PFSK-1 (cell line): ENCODE data around the gene VPS13A.

Experiments used
- FOXP2 ChIP-seq: optimal IDR thresholded peaks from 2 replicates; pipeline ENCODE3; 2011; ENCODE audit warnings: borderline replicate concordance, control low read depth, inconsistent platforms; ENCODE audit not compliant: insufficient read depth; ENCODE audit errors: extremely low read length, extremely low read depth
- POLR2AphosphoS5 ChIP-seq: IDR thresholded peaks from 2 replicates; pipeline ENCODE4 v1.6.1; 2012; ENCODE audit warnings: low read depth, mild to moderate bottlenecking, control low read depth, low read length, moderate library complexity
- SIN3A ChIP-seq: IDR thresholded peaks from 2 replicates; pipeline ENCODE4 v1.6.1; 2012; ENCODE audit warnings: mild to moderate bottlenecking, low read length, moderate library complexity, borderline replicate concordance; ENCODE audit not compliant: insufficient read depth
- TAF1 ChIP-seq: IDR thresholded peaks from 2 replicates; pipeline ENCODE4 v1.6.1; 2012; ENCODE audit warnings: low read length, control low read depth, borderline replicate concordance; ENCODE audit not compliant: insufficient read depth
- TF ChIP-seq, protein P1 (sequence below), 2 experiments: IDR thresholded peaks; 2 replicates each; pipeline versions ENCODE4 v1.6.1 to v1.8.0; 2011 to 2012; ENCODE audit warnings: low read depth in 2 of 2, low read length in 2 of 2, control low read depth in 1 of 2, inconsistent platforms in 1 of 2, mild to moderate bottlenecking in 1 of 2, moderate library complexity in 1 of 2; ENCODE audit not compliant: insufficient read depth in 1 of 2

The VPS13A gene

DNA sequence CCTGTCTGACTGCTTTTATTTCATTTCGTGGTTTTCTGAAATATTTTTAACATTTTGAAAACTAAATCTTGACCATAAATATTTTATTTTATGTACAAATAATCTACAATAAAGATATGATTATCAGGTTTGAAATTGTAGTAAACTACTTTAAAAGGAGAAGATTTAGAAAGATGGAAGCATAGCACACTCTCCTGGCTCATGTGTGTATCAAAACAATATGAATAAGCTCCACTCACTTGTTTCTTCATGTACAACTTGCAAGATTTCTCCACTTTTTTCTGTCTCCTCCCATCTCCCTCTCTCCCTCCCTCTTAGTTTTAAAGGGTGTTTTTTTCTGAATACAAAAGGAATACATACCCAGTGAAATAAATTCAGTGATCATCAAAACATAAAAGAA lies 15.4 kb upstream of the VPS13A start:
- no peak for TF ChIP-seq POLR2AphosphoS5

DNA sequence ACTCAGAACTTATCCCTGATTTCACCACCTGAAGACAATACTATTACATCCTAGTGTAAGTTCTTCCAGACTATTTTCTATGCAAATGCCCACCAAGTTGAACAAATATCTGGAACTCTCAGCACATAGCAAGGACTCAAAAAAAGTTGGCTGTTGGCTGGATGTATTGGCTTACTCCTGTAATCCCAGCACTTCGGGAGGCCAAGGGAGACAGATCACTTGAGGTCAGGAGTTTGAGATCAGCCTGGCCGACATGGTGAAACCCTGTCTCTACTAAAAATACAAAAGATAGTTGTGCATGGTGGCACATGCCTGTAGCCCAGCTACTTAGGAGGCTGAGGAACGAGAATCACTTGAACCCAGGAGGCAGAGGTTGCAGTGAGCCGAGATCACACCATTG lies 15.0 kb upstream of the VPS13A start:
- TF ChIP-seq POLR2AphosphoS5 (no peak), FOXP2 (no peak), TAF1 (no peak), SIN3A (no peak)
- TF ChIP-seq, protein P1, sequence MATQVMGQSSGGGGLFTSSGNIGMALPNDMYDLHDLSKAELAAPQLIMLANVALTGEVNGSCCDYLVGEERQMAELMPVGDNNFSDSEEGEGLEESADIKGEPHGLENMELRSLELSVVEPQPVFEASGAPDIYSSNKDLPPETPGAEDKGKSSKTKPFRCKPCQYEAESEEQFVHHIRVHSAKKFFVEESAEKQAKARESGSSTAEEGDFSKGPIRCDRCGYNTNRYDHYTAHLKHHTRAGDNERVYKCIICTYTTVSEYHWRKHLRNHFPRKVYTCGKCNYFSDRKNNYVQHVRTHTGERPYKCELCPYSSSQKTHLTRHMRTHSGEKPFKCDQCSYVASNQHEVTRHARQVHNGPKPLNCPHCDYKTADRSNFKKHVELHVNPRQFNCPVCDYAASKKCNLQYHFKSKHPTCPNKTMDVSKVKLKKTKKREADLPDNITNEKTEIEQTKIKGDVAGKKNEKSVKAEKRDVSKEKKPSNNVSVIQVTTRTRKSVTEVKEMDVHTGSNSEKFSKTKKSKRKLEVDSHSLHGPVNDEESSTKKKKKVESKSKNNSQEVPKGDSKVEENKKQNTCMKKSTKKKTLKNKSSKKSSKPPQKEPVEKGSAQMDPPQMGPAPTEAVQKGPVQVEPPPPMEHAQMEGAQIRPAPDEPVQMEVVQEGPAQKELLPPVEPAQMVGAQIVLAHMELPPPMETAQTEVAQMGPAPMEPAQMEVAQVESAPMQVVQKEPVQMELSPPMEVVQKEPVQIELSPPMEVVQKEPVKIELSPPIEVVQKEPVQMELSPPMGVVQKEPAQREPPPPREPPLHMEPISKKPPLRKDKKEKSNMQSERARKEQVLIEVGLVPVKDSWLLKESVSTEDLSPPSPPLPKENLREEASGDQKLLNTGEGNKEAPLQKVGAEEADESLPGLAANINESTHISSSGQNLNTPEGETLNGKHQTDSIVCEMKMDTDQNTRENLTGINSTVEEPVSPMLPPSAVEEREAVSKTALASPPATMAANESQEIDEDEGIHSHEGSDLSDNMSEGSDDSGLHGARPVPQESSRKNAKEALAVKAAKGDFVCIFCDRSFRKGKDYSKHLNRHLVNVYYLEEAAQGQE (IDR thresholded peaks at IDR 0.05; ENCODE audit: insufficient read depth in 1 of 2, low read depth in 2 of 2, low read length in 2 of 2) = no peak

DNA sequence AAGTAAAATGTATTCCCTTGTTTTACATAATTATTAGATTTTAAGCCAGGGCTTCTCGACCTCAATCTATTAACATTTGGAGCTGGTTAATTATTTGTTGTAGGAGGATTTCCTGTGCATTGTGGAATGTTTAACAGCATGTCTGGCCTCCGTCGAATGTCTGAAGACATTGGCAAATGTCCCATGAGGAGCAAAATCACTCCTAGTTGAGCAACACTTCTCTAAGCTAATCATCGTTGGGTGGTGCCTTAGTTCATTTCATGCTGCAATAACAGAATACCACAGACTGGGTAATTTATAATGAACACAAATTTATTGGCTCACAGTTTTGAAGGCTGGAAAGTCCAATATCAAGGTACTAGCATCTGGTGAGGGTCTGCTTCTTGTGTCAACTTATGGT lies 13.4 kb upstream of the VPS13A start:
- no peak for TF ChIP-seq SIN3A
- TF ChIP-seq POLR2AphosphoS5 = no peak
- TF ChIP-seq TAF1 = no peak
- TF ChIP-seq FOXP2 = no peak
- TF ChIP-seq, protein P1 (IDR thresholded peaks at IDR 0.05; ENCODE audit: insufficient read depth in 1 of 2, low read depth in 2 of 2, low read length in 2 of 2) = no peak

DNA sequence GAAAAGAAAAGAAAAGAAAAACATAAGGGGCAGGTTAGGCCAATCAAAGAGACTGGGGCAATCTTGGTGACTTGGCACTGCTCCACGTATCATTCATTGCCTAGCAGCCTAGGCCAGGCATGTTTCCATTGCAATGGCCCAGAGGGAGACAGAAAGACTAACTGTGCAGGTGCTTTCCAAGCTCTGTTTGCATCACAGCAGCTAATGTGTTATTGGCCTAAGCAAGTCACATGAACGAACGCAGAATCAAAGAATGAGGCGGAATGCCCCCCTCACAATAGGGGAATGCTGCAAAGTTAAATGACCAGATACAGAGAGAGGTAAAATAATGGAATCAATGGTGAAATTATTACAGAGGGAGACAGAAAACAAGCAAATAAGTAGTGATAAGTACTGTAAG lies 11.1 kb upstream of the VPS13A start:
- TF ChIP-seq, protein P1 (IDR thresholded peaks at IDR 0.05; ENCODE audit: insufficient read depth in 1 of 2, low read depth in 2 of 2, low read length in 2 of 2) = no peak

DNA sequence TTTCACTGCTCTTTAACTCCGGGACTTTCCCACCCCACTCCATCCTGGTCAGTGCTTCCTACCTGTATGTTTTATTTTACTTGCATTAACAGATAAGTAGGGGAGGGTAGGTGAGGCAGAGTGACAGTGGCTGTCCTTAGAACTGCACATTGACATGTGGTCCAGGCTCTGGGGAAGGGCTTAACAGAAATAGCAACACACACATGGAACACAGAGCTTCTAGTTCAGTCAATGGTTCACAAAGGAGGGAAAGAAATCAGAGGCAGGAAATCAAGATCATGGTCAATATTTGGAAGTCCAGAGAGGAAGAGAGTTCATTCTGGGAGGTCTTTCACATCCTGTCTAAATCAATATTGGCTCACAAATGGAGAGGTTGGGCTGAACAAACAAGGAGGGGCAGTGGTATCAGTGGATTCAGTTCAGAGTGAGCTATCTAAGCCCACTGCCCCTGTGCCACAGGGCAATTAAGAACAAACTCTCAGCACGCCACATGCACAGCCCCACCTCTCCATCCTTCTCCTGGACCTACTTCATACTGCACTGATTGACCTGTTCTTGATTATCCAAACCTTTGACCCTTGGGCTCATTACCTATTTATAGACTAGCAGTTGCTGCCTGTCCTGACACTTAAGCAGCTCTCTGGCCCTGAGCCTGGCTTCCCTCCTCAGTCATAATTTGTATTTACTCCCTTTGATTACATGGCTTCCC lies 6.2 kb upstream of the VPS13A start:
- TF ChIP-seq SIN3A (no peak), POLR2AphosphoS5 (no peak), TAF1 (no peak), FOXP2 (no peak)
- TF ChIP-seq, protein P1 (IDR thresholded peaks at IDR 0.05; ENCODE audit: insufficient read depth in 1 of 2, low read depth in 2 of 2, low read length in 2 of 2) = no peak
